Activated T-cell treated with anti-CD3 and anti-CD28 coated beads for 1 hour (primary cell): ENCODE data around the gene IRAG1.
A peak's percentile ranks its signal among the peaks of the same experiment; 100 is the strongest.

Source experiments
- DNase-seq: peaks from one replicate; pipeline ENCODE4 v3.0.0-alpha.2; 2020; ENCODE audit warnings: low read depth

Gene IRAG1

GRCh38 chr11:10669258-10670033 lies 24.1 kb downstream of the IRAG1 start:
- DNase-seq, result no peak

GRCh38 chr11:10667521-10667885 lies 26.1 kb downstream of the IRAG1 start:
- DNase-seq, result no peak

GRCh38 chr11:10666556-10667520 lies 26.7 kb downstream of the IRAG1 start:
- no peak for DNase-seq

GRCh38 chr11:10664496-10664895 lies 29.1 kb downstream of the IRAG1 start:
- DNase-seq, result no peak

GRCh38 chr11:10663990-10664389 lies 29.6 kb downstream of the IRAG1 start:
- no peak for DNase-seq

- no peak for DNase-seq
These were observed 30.2 kb downstream of the IRAG1 start for GRCh38 chr11:10663365-10663764.

GRCh38 chr11:10660323-10660722 lies 33.2 kb downstream of the IRAG1 start:
- DNase-seq, result no peak

GRCh38 chr11:10659339-10660216 lies 34.0 kb downstream of the IRAG1 start:
- no peak for DNase-seq

GRCh38 chr11:10658621-10659338 lies 34.8 kb downstream of the IRAG1 start:
- no peak for DNase-seq

GRCh38 chr11:10657308-10658271 lies 36.0 kb downstream of the IRAG1 start:
- DNase-seq, result no peak

GRCh38 chr11:10655943-10656576 lies 37.5 kb downstream of the IRAG1 start:
- no peak for DNase-seq

- no peak for DNase-seq
These were observed 38.3 kb downstream of the IRAG1 start for GRCh38 chr11:10655227-10655626.

- no peak for DNase-seq
These were observed 38.8 kb downstream of the IRAG1 start for GRCh38 chr11:10654811-10655150.

- DNase-seq, result peak; percentile 6
These were observed 39.4 kb downstream of the IRAG1 start for GRCh38 chr11:10653946-10654810.

GRCh38 chr11:10653261-10653660 lies 40.3 kb downstream of the IRAG1 start:
- no peak for DNase-seq

GRCh38 chr11:10651656-10652361 lies 41.7 kb downstream of the IRAG1 start:
- no peak for DNase-seq

- DNase-seq, result no peak
These were observed 42.9 kb downstream of the IRAG1 start for GRCh38 chr11:10650630-10651029.

- DNase-seq, result no peak
These were observed 43.4 kb downstream of the IRAG1 start for GRCh38 chr11:10650166-10650565.
